Esophagus squamous epithelium (tissue), 5 donors: ENCODE measurements around the gene ESYT2. TPM values are rescaled to one million over a fixed set of nuclear protein-coding genes. Genes with fewer than 3 reads are reported as not detected.
"Not testable (repeated sequence)": the region's sequence is repeated elsewhere in the genome, so short reads cannot be mapped to it uniquely, and the experiment has no call there.

Source experiments
- DNase-seq: peaks from one replicate; lab custom pipeline; 2025; lab: John Stamatoyannopoulos, UW
- H3K27ac ChIP-seq, 4 donors: fragments of 200-600 bp; sonication (generic); one replicate each; pipeline ENCODE4 v1.5.1; 2016 to 2019; ENCODE audit warnings: mild to moderate bottlenecking in 1 of 4
- H3K27me3 ChIP-seq, 4 donors: fragments of 200-600 bp; sonication (generic); 1 replicate in 3 of 4; 2 replicates in 1 of 4; pipeline versions ENCODE4 v1.5.1 to v1.6.0; 2017 to 2021; ENCODE audit warnings: antibody characterized with exemption in 1 of 4
- H3K36me3 ChIP-seq, 3 donors: fragments of 200-600 bp; sonication (generic); one replicate each; pipeline ENCODE4 v1.5.1; 2016 to 2019
- H3K4me1 ChIP-seq, 3 donors: fragments of 200-600 bp; sonication (generic); one replicate each; pipeline ENCODE4 v1.5.1; 2017 to 2019
- H3K4me3 ChIP-seq, 4 donors: fragments of 200-600 bp; sonication (generic); 1 replicate in 3 of 4; 2 replicates in 1 of 4; pipeline ENCODE4 v1.5.1; 2016 to 2019; ENCODE audit warnings: mild to moderate bottlenecking in 2 of 4, moderate library complexity in 1 of 4
- H3K9me3 ChIP-seq, 3 donors: fragments of 200-600 bp; sonication (generic); one replicate each; pipeline ENCODE4 v1.5.1; 2016 to 2019
- POLR2A ChIP-seq, 4 donors: fragments of 450-650 bp; IDR thresholded peaks; one replicate each; pipeline ENCODE4 v1.6.1; 2017; ENCODE audit warnings: antibody characterized with exemption in 4 of 4, mild to moderate bottlenecking in 4 of 4, moderate library complexity in 3 of 4
- WGBS, 2 donors: methylation state at CpG; one replicate each; pipeline ENCODE4 v1.1.5; 2018; 5-methylcytosine and 5-hydroxymethylcytosine counted together
- intact Hi-C: fragments of 100-400 bp; cut with DNase I; formaldehyde crosslinking; loops from one replicate; pipeline ENCODE4 v1.15.0; 2022
- total RNA-seq, 4 donors: library from RNA; depleted of rRNA; stranded (reverse); fragments of >200 nt; gene quantifications; one replicate each; pipeline ENCODE4 v1.1.0, GENCODE V29; 2016
- TF ChIP-seq, protein P1 (sequence below), 6 experiments: fragments of 450-650 bp in 4 of 6; fragments of 200-600 bp in 2 of 6; sonication (generic) in 2 of 6; IDR thresholded peaks; one replicate each; pipeline ENCODE4 v1.5.1; 2016 to 2019; ENCODE audit warnings: antibody characterized with exemption in 6 of 6, mild to moderate bottlenecking in 4 of 6, moderate library complexity in 4 of 6
- donor health status: DM: yes; HTN: yes; CAD: no.

The ESYT2 gene, protein sequence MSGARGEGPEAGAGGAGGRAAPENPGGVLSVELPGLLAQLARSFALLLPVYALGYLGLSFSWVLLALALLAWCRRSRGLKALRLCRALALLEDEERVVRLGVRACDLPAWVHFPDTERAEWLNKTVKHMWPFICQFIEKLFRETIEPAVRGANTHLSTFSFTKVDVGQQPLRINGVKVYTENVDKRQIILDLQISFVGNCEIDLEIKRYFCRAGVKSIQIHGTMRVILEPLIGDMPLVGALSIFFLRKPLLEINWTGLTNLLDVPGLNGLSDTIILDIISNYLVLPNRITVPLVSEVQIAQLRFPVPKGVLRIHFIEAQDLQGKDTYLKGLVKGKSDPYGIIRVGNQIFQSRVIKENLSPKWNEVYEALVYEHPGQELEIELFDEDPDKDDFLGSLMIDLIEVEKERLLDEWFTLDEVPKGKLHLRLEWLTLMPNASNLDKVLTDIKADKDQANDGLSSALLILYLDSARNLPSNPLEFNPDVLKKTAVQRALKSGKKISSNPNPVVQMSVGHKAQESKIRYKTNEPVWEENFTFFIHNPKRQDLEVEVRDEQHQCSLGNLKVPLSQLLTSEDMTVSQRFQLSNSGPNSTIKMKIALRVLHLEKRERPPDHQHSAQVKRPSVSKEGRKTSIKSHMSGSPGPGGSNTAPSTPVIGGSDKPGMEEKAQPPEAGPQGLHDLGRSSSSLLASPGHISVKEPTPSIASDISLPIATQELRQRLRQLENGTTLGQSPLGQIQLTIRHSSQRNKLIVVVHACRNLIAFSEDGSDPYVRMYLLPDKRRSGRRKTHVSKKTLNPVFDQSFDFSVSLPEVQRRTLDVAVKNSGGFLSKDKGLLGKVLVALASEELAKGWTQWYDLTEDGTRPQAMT
- 10 to 100 TPM; 52.1 to 94.2 (median 60.5) TPM for total RNA-seq

DNA sequence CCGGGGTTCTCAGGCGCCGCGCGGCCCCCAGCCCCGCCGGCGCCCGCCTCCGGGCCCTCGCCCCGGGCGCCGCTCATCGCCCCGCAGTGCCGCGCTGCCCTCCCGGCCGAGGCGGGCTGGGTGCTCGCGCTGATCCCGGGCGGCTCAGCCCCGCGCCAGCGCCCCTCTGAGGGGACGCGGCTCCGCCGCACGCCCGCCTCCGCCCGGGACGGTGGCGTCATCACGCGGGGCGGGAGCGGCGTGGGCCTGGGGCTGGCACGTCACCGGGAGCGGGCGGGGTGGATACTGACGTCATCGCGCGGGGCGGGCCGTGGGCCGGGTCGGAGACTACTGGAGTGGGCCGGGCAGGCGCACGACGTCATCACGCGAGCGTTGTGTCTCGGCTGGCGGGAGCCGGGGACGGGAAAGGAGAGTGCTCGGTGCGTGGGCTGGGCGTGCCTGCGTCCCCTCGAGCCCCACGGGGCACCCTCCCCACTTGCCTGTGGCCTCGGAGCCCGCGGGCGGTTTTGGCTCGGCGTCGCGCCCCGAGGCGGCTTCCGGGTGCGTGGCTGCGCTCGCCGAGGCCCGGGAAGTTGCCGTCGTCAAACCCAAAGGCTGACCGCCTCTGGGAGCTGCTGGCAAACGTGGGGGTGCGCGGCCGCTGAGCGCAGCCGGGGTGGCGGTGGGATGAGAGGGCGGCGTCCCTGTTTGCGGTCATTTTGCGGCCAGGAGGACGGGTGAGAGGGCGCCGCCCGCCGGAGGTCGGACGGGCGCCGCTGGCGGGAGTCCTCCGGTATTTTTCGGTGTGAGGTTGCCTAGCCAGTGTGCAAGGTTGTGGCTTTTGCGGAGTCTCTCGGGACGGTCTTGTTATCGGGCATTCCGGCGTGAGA lies at the start of gene ESYT2:
Gene ESYT2 (minus strand): TSS at position 168 of the 869 bp plus-strand sequence. CDS start 91 bp downstream, at position 77.
- H3K4me3 ChIP-seq: peak within 1 kb of the TSS; percentile 76 to 96 (median 91)

DNA sequence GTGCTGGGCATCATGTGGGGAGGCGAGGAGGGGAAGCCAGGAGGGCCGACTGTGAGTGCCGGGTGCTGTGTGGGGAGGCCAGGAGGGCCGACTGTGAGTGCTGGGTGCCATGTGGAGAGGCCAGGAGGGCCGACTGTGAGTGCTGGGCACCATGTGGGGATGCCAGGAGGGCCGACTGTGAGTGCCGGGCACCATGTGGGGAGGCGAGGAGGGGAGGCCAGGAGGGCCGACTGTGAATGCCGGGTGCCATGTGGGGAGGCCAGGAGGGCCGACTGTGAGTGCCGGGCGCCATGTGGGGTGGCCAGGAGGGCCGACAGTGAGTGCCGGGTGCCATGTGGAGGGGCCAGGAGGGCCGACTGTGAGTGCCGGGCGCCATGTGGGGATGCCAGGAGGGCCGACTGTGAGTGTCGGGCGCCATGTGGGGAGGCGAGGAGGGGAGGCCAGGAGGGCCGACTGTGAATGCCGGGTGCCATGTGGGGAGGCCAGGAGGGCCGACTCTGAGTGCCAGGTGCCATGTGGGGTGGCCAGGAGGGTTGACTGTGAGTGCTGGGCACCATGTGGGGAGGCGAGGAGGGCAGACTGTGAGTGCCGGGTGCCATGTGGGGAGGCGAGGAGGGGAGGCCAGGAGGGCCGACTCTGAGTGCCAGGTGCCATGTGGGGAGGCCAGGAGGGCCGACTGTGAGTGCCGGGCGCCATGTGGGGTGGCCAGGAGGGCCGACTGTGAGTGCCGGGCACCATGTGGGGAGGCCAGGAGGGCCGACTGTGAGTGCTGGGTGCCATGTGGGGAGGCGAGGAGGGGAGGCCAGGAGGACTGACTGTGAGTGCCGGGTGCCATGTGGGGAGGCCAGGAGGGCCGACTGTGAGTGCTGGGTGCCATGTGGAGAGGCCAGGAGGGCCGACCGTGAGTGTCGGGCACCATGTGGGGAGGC lies 49.1 kb upstream of the ESYT2 start:
- not testable (repeated sequence) for H3K9me3 ChIP-seq

More for the DNA sequence above, at the start of gene ESYT2:
- intact Hi-C loops: loop anchor here (10.0 kb wide), 1 partner anchor 125 kb away; the partner anchor contains the start of gene NCAPG2
- peaks cover 11 to 46% (median 11%) of the 10 kb centered on the region in 3 donors for H3K4me1 ChIP-seq
- H3K27me3 ChIP-seq: no peaks in the 10 kb centered on the region
- peak within 1 kb of the TSS; percentile 93 to 99 (median 98) for H3K27ac ChIP-seq
- peaks cover 0 to 11% (median 0%) of the 10 kb centered on the region in 3 donors for H3K36me3 ChIP-seq
- DNase-seq: peak; percentile 83
- TF ChIP-seq, protein P1, sequence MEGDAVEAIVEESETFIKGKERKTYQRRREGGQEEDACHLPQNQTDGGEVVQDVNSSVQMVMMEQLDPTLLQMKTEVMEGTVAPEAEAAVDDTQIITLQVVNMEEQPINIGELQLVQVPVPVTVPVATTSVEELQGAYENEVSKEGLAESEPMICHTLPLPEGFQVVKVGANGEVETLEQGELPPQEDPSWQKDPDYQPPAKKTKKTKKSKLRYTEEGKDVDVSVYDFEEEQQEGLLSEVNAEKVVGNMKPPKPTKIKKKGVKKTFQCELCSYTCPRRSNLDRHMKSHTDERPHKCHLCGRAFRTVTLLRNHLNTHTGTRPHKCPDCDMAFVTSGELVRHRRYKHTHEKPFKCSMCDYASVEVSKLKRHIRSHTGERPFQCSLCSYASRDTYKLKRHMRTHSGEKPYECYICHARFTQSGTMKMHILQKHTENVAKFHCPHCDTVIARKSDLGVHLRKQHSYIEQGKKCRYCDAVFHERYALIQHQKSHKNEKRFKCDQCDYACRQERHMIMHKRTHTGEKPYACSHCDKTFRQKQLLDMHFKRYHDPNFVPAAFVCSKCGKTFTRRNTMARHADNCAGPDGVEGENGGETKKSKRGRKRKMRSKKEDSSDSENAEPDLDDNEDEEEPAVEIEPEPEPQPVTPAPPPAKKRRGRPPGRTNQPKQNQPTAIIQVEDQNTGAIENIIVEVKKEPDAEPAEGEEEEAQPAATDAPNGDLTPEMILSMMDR (IDR thresholded peaks at IDR 0.05): peak in 1 of 6 experiments; percentile 7
- peak in 2 of 4 donors; percentile 96 to 100 for TF ChIP-seq POLR2A (IDR thresholded peaks at IDR 0.05)
- WGBS, 2 donors: 1% methylated on average over 28 of the region's 120 CpGs; no CpG with 5 or more reads in 1 of the 2 donors
- no peaks in the 10 kb centered on the region for H3K9me3 ChIP-seq

DNA sequence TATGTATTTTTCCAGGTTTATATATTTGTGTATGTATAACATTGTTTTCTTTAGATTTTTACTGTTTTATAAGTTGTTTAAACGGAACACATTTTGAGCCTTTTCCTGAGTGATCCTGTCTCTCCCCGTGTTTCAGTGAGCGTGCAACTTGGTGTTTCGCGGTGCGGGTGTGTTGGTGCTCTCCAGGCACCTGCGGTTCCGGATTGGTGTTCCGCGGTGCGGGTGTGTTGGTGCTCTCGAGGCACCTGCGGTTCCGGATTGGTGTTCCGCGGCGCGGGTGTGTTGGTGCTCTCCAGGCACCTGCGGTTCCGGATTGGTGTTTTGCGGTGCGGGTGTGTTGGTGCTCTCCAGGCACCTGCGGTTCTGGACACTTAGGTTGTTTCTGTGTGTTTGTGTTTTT lies 47.7 kb upstream of the ESYT2 start:
- no peak for DNase-seq
- no peaks in the 10 kb centered on the region for H3K4me1 ChIP-seq
- H3K27ac ChIP-seq: no peak overlapping the region
- H3K4me3 ChIP-seq: no peak overlapping the region
- H3K27me3 ChIP-seq: no peaks in the 10 kb centered on the region
- no peak for TF ChIP-seq POLR2A (IDR thresholded peaks at IDR 0.05)
- H3K9me3 ChIP-seq: no peaks in the 10 kb centered on the region
- 92 to 94% methylated on average over 23 of the region's 23 CpGs for WGBS, 2 donors
- peaks cover 0 to 97% (median 4%) of the 10 kb centered on the region in 3 donors for H3K36me3 ChIP-seq
- intact Hi-C loops: no loop called here

More for the DNA sequence above, 49.1 kb upstream of the ESYT2 start:
- DNase-seq, H3K4me1 ChIP-seq, H3K27me3 ChIP-seq, H3K4me3 ChIP-seq, H3K27ac ChIP-seq, intact Hi-C loops: not testable (repeated sequence)
- 90 to 91% methylated on average over 17 to 39 of the region's 41 CpGs for WGBS, 2 donors
- peaks cover 0 to 97% (median 4%) of the 10 kb centered on the region in 3 donors for H3K36me3 ChIP-seq

DNA sequence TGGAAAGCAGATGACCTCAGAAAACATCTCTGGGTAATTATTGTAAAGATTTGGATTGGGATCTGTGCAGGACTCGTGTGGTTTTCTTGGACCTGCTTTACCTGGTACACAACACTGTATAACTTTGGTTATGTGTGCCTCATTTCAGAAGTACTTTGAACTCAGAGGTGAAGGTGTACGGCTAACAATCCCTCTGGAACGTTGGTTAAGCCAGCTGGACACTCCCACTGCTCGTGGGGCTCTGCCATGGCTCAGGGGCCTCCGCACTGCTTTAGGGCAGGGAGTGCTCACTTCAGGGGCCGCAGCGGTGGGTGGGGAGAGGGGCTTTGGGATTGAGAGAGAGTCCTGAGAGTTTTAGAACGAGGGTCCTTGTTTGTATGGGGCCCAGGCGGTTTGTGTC lies 40.6 kb upstream of the ESYT2 start:
- Histone ChIP-seq H3K36me3 (peaks cover 0 to 53% (median 0%) of the 10 kb centered on the region in 3 donors), H3K27ac (no peak overlapping the region), H3K4me1 (peaks cover 0 to 9% (median 0%) of the 10 kb centered on the region in 3 donors), H3K9me3 (no peaks in the 10 kb centered on the region), H3K4me3 (no peak overlapping the region), H3K27me3 (no peaks in the 10 kb centered on the region)
- intact Hi-C loops: no loop called here
- TF ChIP-seq, protein P1 (IDR thresholded peaks at IDR 0.05): no peak
- TF ChIP-seq POLR2A (IDR thresholded peaks at IDR 0.05): no peak
- no peak for DNase-seq
- 84 to 89% methylated on average over 9 of the region's 9 CpGs for WGBS, 2 donors

DNA sequence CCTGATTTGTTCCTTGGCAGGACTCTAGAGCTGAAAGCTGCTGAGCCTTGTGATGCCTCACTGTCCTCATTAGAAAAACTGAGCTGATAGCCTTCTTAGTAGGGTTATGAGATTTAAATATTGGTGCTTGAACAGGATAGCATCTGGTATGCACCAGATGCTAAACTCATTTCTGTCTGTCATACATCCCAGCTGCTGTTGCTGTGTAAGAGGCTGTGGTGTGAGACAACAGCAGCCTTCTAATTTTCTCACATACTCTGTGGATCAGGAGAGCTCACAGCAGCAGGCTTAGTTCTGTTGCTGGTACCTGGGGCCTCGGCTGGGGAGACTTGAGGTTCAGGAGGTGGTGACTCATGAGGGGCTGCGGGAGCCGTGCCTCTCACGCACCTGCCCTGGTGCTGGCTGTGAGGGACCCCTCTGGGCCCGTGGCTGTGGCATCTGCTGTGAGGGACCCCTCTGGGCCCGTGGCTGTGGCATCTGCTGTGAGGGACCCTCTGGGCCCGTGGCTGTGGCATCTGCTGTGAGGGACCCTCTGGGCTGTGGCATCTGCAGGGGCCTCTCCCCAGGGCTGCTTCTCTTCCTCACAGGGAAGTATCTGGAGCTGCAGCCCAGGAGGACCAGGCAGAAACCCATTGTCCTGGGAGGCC lies 39.6 kb upstream of the ESYT2 start:
- Histone ChIP-seq H3K4me1 (peaks cover 0 to 18% (median 4%) of the 10 kb centered on the region in 3 donors), H3K36me3 (peaks cover 0 to 43% (median 0%) of the 10 kb centered on the region in 3 donors), H3K27ac (no peak overlapping the region), H3K27me3 (no peaks in the 10 kb centered on the region), H3K9me3 (no peaks in the 10 kb centered on the region), H3K4me3 (no peak overlapping the region)
- TF ChIP-seq, protein P1 (IDR thresholded peaks at IDR 0.05): no peak
- no peak for TF ChIP-seq POLR2A (IDR thresholded peaks at IDR 0.05)
- DNase-seq: no peak
- intact Hi-C loops: no loop called here
- no CpG with 5 or more reads among the region's 7 CpGs for WGBS, 2 donors
